Vagina (tissue), 2 donors: Measurements from ENCODE around the gene USE1.

Experiments used
- CTCF ChIP-seq, 3 experiments: fragments of 450-650 bp in 2 of 3; fragments of 200-600 bp in 1 of 3; sonication (generic) in 1 of 3; IDR thresholded peaks; one replicate each; pipeline ENCODE4 v1.5.1; 2017 to 2019; ENCODE audit warnings: antibody characterized with exemption in 3 of 3, mild to moderate bottlenecking in 2 of 3, moderate library complexity in 2 of 3
- POLR2A ChIP-seq, 2 donors: fragments of 450-650 bp; IDR thresholded peaks; one replicate each; pipeline ENCODE4 v1.6.1; 2017; ENCODE audit warnings: antibody characterized with exemption in 2 of 2, mild to moderate bottlenecking in 2 of 2, moderate library complexity in 2 of 2

- TF ChIP-seq CTCF (IDR thresholded peaks at IDR 0.05) (no peak), POLR2A (IDR thresholded peaks at IDR 0.05) (no peak)
Observed at GRCh38 chr19:17236811-17237543, 21.8 kb downstream of the USE1 start.
